Neural progenitor cell (in vitro differentiated cells): ENCODE data around the gene JAKMIP2. TPM values are rescaled to one million over a fixed set of nuclear protein-coding genes. Genes with fewer than 3 reads are reported as not detected.

Experiments
- DNase-seq: peaks from one replicate; pipeline ENCODE4 v3.0.0-alpha.2; 2016; ENCODE audit warnings: low spot score
- H2AFZ ChIP-seq: fragments of 200-600 bp; sonication (generic); replicated peaks from 2 replicates; pipeline ENCODE4 v1.6.1; 2016; ENCODE audit warnings: antibody characterized with exemption
- H3F3A ChIP-seq: fragments of 200-600 bp; sonication (generic); 2 replicates; pipeline ENCODE4 v1.6.1; 2016; ENCODE audit warnings: antibody characterized with exemption, low read depth
- H3K27ac ChIP-seq: fragments of 200-600 bp; sonication (generic); 2 replicates; pipeline ENCODE4 v1.5.1; 2016; ENCODE audit warnings: mild to moderate bottlenecking
- H3K27me3 ChIP-seq: fragments of 200-600 bp; sonication (generic); 2 replicates; pipeline ENCODE4 v1.6.1; 2016; ENCODE audit warnings: mild to moderate bottlenecking, moderate library complexity
- H3K36me3 ChIP-seq: fragments of 200-600 bp; sonication (generic); 2 replicates; pipeline ENCODE4 v1.5.1; 2016
- H3K4me1 ChIP-seq: fragments of 200-600 bp; sonication (generic); 2 replicates; pipeline ENCODE4 v1.6.1; 2016; ENCODE audit warnings: mixed run types
- H3K4me2 ChIP-seq: fragments of 200-600 bp; sonication (generic); 2 replicates; pipeline ENCODE4 v1.6.1; 2016
- H3K4me3 ChIP-seq: fragments of 200-600 bp; sonication (generic); 2 replicates; pipeline ENCODE4 v1.5.1; 2016
- H3K79me2 ChIP-seq: fragments of 200-600 bp; sonication (generic); 2 replicates; pipeline ENCODE4 v1.6.1; 2016; ENCODE audit warnings: low read depth
- H3K9ac ChIP-seq: fragments of 200-600 bp; sonication (generic); 2 replicates; pipeline ENCODE4 v1.6.1; 2016
- H3K9me3 ChIP-seq: fragments of 200-600 bp; sonication (generic); 2 replicates; pipeline ENCODE4 v1.5.1; 2016; ENCODE audit warnings: low read depth
- H4K20me1 ChIP-seq: fragments of 200-600 bp; sonication (generic); 2 replicates; pipeline ENCODE4 v1.6.1; 2016; ENCODE audit warnings: low read depth
- H3K27ac Mint-ChIP-seq: 3 replicates; pipeline ENCODE4 v1.8.0; 2021; ENCODE audit warnings: mixed read lengths
- H3K27me3 Mint-ChIP-seq: 2 replicates; pipeline ENCODE4 v1.8.0; 2022; ENCODE audit warnings: low read depth, mild to moderate bottlenecking, inconsistent platforms, moderate library complexity, mixed read lengths; ENCODE audit not compliant: insufficient read depth
- H3K36me3 Mint-ChIP-seq: 3 replicates; pipeline ENCODE4 v1.8.0; 2021; ENCODE audit warnings: mixed read lengths
- H3K4me1 Mint-ChIP-seq: 3 replicates; pipeline ENCODE4 v1.8.0; 2021; ENCODE audit warnings: mixed read lengths
- H3K4me3 Mint-ChIP-seq: 3 replicates; pipeline ENCODE4 v1.8.0; 2021; ENCODE audit warnings: mild to moderate bottlenecking, moderate library complexity, mixed read lengths
- H3K9me3 Mint-ChIP-seq: 3 replicates; pipeline ENCODE4 v1.8.0; 2020; ENCODE audit warnings: mixed read lengths
- EZH2 ChIP-seq: fragments of 200-600 bp; sonication (generic); IDR thresholded peaks from 2 replicates; pipeline ENCODE4 v1.6.1; 2017; ENCODE audit warnings: antibody characterized with exemption, mild to moderate bottlenecking, moderate library complexity
- EZH2phosphoT487 ChIP-seq: fragments of 200-600 bp; sonication (generic); IDR thresholded peaks from 2 replicates; pipeline ENCODE4 v1.6.1; 2017; ENCODE audit warnings: antibody characterized with exemption
- total RNA-seq: library from RNA; depleted of rRNA; stranded (reverse); fragments of >200 nt; gene quantifications from 2 replicates; pipeline ENCODE4 v1.2.3, GENCODE V29; 2015; ENCODE audit warnings: low replicate concordance
- TF ChIP-seq, protein P1 (sequence below): fragments of 200-600 bp; sonication (generic); IDR thresholded peaks from 2 replicates; pipeline ENCODE4 v1.5.1; 2017; ENCODE audit warnings: antibody characterized with exemption, mild to moderate bottlenecking

The JAKMIP2 gene
- total RNA-seq, 1 donor from 2014 or later, result 8.2 TPM

DNA sequence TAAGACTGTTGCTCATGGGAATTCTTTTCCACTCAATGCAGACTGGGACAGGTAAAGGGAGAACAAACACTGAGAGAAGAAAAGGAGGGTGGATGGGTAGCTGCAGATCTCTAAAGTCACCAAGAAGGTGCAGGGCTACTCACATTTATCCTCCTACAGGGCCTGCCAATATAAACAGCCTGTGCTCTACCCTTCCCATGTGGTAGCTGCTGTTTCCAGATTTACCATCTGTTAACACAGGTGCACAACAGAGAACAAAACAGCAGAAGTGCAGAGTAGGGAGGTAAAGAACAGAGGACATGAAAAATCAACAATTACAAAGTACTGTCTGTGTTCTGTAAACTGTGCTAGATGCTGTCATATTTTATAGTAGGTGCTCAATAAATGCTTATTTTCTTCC, 26.0 kb downstream of the JAKMIP2 start:
- Mint-ChIP-seq H3K9me3 (no peaks in the 10 kb centered on the region), H3K27me3 (no peaks in the 10 kb centered on the region), H3K4me1 (peaks cover 9% of the 10 kb centered on the region), H3K36me3 (peaks cover 9% of the 10 kb centered on the region), H3K4me3 (no peak overlapping the region), H3K27ac (no peak overlapping the region)
- Histone ChIP-seq H3K9ac (no peak overlapping the region), H3K4me2 (no peak overlapping the region), H3K27me3 (no peaks in the 10 kb centered on the region), H3K9me3 (no peaks in the 10 kb centered on the region), H3F3A (peaks cover 9% of the 10 kb centered on the region), H3K36me3 (no peaks in the 10 kb centered on the region), H2AFZ (no peak overlapping the region), H3K4me3 (no peak overlapping the region), H3K27ac (no peak overlapping the region), H3K79me2 (no peaks in the 10 kb centered on the region), H4K20me1 (no peaks in the 10 kb centered on the region), H3K4me1 (peaks cover 12% of the 10 kb centered on the region)
- TF ChIP-seq, protein P1, sequence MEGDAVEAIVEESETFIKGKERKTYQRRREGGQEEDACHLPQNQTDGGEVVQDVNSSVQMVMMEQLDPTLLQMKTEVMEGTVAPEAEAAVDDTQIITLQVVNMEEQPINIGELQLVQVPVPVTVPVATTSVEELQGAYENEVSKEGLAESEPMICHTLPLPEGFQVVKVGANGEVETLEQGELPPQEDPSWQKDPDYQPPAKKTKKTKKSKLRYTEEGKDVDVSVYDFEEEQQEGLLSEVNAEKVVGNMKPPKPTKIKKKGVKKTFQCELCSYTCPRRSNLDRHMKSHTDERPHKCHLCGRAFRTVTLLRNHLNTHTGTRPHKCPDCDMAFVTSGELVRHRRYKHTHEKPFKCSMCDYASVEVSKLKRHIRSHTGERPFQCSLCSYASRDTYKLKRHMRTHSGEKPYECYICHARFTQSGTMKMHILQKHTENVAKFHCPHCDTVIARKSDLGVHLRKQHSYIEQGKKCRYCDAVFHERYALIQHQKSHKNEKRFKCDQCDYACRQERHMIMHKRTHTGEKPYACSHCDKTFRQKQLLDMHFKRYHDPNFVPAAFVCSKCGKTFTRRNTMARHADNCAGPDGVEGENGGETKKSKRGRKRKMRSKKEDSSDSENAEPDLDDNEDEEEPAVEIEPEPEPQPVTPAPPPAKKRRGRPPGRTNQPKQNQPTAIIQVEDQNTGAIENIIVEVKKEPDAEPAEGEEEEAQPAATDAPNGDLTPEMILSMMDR, result no peak
- TF ChIP-seq EZH2phosphoT487 (no peak), EZH2 (no peak)
- no peak for DNase-seq

DNA sequence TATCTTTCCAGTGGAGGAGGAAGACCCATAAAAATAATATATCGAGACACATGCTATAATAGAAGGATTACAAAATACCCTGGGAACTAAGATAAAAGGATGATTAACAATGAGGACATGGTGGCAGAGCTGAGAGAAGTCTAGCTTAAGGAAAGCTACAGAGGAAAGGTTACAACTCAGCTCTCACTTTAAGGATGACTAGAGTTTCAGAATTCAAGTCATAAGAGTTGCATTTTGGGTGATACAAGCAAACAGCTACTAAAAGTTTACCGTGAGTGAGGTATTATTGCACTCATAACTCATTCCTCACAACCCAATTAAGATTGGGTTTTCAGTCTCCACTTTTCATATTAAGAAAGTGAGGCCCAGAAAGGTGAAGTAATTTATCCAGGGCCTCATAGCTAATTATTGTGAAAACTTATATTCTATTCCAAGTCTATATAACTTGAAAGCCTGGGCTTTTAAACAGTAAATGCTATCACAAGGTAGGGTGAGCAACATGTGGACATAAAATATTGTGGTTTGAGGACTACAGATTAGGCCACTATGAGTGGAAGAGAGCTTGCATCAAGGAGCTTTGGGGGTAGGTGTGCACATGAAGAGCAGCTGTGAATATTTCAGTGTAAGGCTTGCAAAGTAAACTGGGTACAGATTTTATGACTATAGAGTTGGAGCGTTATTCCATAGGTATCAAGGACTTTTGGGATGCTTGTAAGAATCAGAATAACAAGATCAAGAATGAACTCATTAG, 28.0 kb downstream of the JAKMIP2 start:
- H4K20me1 ChIP-seq, result no peaks in the 10 kb centered on the region
- no peak overlapping the region for H3K9ac ChIP-seq
- no peaks in the 10 kb centered on the region for H3K79me2 ChIP-seq
- H3F3A ChIP-seq, result peaks cover 19% of the 10 kb centered on the region
- H3K27me3 ChIP-seq, result no peaks in the 10 kb centered on the region
- TF ChIP-seq EZH2phosphoT487 (no peak), EZH2 (no peak)
- TF ChIP-seq, protein P1, result no peak
- H3K9me3 ChIP-seq, result no peaks in the 10 kb centered on the region
- peaks cover 32% of the 10 kb centered on the region for H3K4me1 ChIP-seq
- peaks cover 20% of the 10 kb centered on the region for H3K4me1 Mint-ChIP-seq
- no peak overlapping the region for H2AFZ ChIP-seq
- no peak overlapping the region for H3K27ac Mint-ChIP-seq
- H3K4me3 ChIP-seq, result no peak overlapping the region
- DNase-seq, result no peak
- H3K36me3 ChIP-seq, result no peaks in the 10 kb centered on the region
- no peak overlapping the region for H3K4me3 Mint-ChIP-seq
- H3K27me3 Mint-ChIP-seq, result no peaks in the 10 kb centered on the region
- H3K4me2 ChIP-seq, result no peak overlapping the region
- peaks cover 12% of the 10 kb centered on the region for H3K36me3 Mint-ChIP-seq
- H3K27ac ChIP-seq, result no peak overlapping the region
- H3K9me3 Mint-ChIP-seq, result no peaks in the 10 kb centered on the region

DNA sequence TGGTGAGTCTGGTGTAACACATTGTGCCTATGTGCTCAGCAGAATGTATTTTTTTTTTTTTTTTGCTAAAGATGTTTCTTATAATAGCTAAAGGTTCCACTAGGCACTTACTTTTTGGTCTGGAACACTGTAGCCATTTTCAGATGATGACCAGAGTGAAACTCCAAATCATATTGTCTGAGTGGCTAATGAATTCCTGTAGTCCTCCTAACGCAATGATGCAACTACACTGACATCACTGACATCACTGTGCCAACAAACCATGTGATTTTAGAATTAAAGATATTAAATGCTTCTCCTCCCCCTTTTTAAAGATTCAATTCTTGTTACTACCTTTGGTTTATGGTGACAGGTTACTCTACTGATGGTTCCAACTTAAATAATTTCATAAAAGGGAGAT, 28.8 kb downstream of the JAKMIP2 start:
- Histone ChIP-seq H2AFZ (no peak overlapping the region), H3K27ac (no peak overlapping the region), H4K20me1 (no peaks in the 10 kb centered on the region), H3K4me3 (no peak overlapping the region), H3K79me2 (no peaks in the 10 kb centered on the region), H3K9me3 (no peaks in the 10 kb centered on the region), H3K27me3 (no peaks in the 10 kb centered on the region), H3K4me1 (peaks cover 36% of the 10 kb centered on the region), H3F3A (peaks cover 19% of the 10 kb centered on the region), H3K9ac (no peak overlapping the region), H3K36me3 (no peaks in the 10 kb centered on the region), H3K4me2 (no peak overlapping the region)
- Mint-ChIP-seq H3K9me3 (no peaks in the 10 kb centered on the region), H3K4me3 (no peak overlapping the region), H3K27ac (no peak overlapping the region), H3K4me1 (peaks cover 20% of the 10 kb centered on the region), H3K27me3 (no peaks in the 10 kb centered on the region), H3K36me3 (peaks cover 11% of the 10 kb centered on the region)
- TF ChIP-seq, protein P1, result no peak
- TF ChIP-seq EZH2 (no peak), EZH2phosphoT487 (no peak)
- no peak for DNase-seq
